ENCODE measurements around the gene SH3GL2.

SH3GL2 gene

GRCh38 chr9:17622141-17622540 is 43.3 kb downstream of the SH3GL2 start:
- no peak for TF ChIP-seq CTCF (conservative IDR thresholded peaks at IDR 0.05; ENCODE audit: low read depth, low read length)
- H3K4me3 ChIP-seq (ENCODE audit: low read length): no peak overlapping the region
- no peak for DNase-seq (ENCODE audit: low read depth)

DNA sequence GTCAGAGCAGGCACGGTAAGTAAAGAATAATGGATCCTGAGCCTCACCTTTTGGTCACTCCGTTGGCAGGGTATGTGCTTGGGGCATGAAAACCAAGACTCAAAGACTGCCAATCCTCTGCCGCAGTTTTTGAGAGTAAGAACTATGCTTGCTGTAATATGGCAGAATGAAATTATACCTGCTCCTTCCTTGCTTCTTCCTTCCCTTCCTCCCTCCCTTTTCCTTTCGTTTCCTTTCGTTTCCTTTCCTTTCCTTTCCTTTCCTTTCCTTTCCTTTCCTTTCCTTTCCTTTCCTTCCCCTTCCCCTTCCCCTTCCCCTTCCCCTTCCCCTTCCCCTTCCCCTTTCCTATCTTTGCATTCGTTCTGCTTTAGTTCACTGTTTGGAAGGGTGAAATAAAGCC is 43.9 kb downstream of the SH3GL2 start:
- no peak overlapping the region for H3K4me3 ChIP-seq (ENCODE audit: low read length)
- TF ChIP-seq CTCF (conservative IDR thresholded peaks at IDR 0.05; ENCODE audit: low read depth, low read length): no peak
- no peak for DNase-seq (ENCODE audit: low read depth)

GRCh38 chr9:17623965-17624364 is 45.1 kb downstream of the SH3GL2 start:
- no peak overlapping the region for H3K4me3 ChIP-seq (ENCODE audit: low read length)
- DNase-seq (ENCODE audit: low read depth): no peak
- no peak for TF ChIP-seq CTCF (conservative IDR thresholded peaks at IDR 0.05; ENCODE audit: low read depth, low read length)

GRCh38 chr9:17624571-17624970 is 45.7 kb downstream of the SH3GL2 start:
- TF ChIP-seq CTCF (conservative IDR thresholded peaks at IDR 0.05; ENCODE audit: low read depth, low read length): no peak
- no peak for DNase-seq (ENCODE audit: low read depth)
- H3K4me3 ChIP-seq (ENCODE audit: low read length): no peak overlapping the region

GRCh38 chr9:17625644-17626388 is 47.0 kb downstream of the SH3GL2 start:
- no peak for DNase-seq (ENCODE audit: low read depth)
- H3K4me3 ChIP-seq (ENCODE audit: low read length): no peak overlapping the region
- TF ChIP-seq CTCF (conservative IDR thresholded peaks at IDR 0.05; ENCODE audit: low read depth, low read length): no peak

GRCh38 chr9:17627641-17628040 is 48.8 kb downstream of the SH3GL2 start:
- no peak for TF ChIP-seq CTCF (conservative IDR thresholded peaks at IDR 0.05; ENCODE audit: low read depth, low read length)
- no peak overlapping the region for H3K4me3 ChIP-seq (ENCODE audit: low read length)
- DNase-seq (ENCODE audit: low read depth): no peak

GRCh38 chr9:17628624-17629023 is 49.8 kb downstream of the SH3GL2 start:
- no peak overlapping the region for H3K4me3 ChIP-seq (ENCODE audit: low read length)
- no peak for DNase-seq (ENCODE audit: low read depth)
- no peak for TF ChIP-seq CTCF (conservative IDR thresholded peaks at IDR 0.05; ENCODE audit: low read depth, low read length)

Data from retinal pigment epithelial cell (primary cell).